Thoracic aorta (tissue), 2 donors: ENCODE data around the gene VAX1. TPM values are rescaled to one million over a fixed set of nuclear protein-coding genes. Genes with fewer than 3 reads are reported as not detected.
A peak's percentile ranks its signal among the peaks of the same experiment; 100 is the strongest.
"Not testable (repeated sequence)": the region's sequence is repeated elsewhere in the genome, so short reads cannot be mapped to it uniquely, and the experiment has no call there.

Experiments
- ATAC-seq: fragments of 150-250 bp; one replicate; pipeline ENCODE4 v1.8.0; 2017; ENCODE audit warnings: low read depth; ENCODE audit not compliant: insufficient number of reproducible peaks, low FRiP score
- DNase-seq: peaks from one replicate; pipeline ENCODE4 v3.0.0-alpha.2; 2020; ENCODE audit warnings: low spot score
- H3K27ac ChIP-seq, 2 donors: fragments of 200-600 bp; sonication (generic); 1 replicate in 1 of 2; 2 replicates in 1 of 2; pipeline ENCODE4 v1.5.1; 2016; ENCODE audit warnings: mild to moderate bottlenecking in 2 of 2, moderate library complexity in 2 of 2
- H3K27me3 ChIP-seq: fragments of 200-600 bp; sonication (generic); replicated peaks from 2 replicates; pipeline ENCODE4 v1.6.0; 2016; ENCODE audit warnings: mild to moderate bottlenecking; ENCODE audit not compliant: insufficient read depth
- H3K36me3 ChIP-seq: fragments of 200-600 bp; sonication (generic); one replicate; pipeline ENCODE4 v1.5.1; 2016
- H3K4me1 ChIP-seq, 2 donors: fragments of 200-600 bp; sonication (generic); 1 replicate in 1 of 2; 2 replicates in 1 of 2; pipeline versions ENCODE4 v1.5.1 to v1.6.0; 2016; ENCODE audit warnings: low read depth in 2 of 2, mild to moderate bottlenecking in 1 of 2; ENCODE audit not compliant: control insufficient read depth in 1 of 2
- H3K4me3 ChIP-seq: fragments of 200-600 bp; sonication (generic); 2 replicates; pipeline ENCODE4 v1.5.1; 2016; ENCODE audit warnings: mild to moderate bottlenecking
- H3K9me3 ChIP-seq: fragments of 200-600 bp; sonication (generic); 2 replicates; pipeline ENCODE4 v1.5.1; 2016
- total RNA-seq, 2 donors: library from RNA; depleted of rRNA; stranded (reverse); fragments of >200 nt; gene quantifications; one replicate each; pipeline versions ENCODE4 v1.1.0 to v1.2.3, GENCODE V29; 2016
- TF ChIP-seq, protein P1 (sequence below): fragments of 200-600 bp; sonication (generic); IDR thresholded peaks from one replicate; pipeline ENCODE4 v1.5.1; 2019; ENCODE audit warnings: antibody characterized with exemption

Gene VAX1
- total RNA-seq = not detected

DNA sequence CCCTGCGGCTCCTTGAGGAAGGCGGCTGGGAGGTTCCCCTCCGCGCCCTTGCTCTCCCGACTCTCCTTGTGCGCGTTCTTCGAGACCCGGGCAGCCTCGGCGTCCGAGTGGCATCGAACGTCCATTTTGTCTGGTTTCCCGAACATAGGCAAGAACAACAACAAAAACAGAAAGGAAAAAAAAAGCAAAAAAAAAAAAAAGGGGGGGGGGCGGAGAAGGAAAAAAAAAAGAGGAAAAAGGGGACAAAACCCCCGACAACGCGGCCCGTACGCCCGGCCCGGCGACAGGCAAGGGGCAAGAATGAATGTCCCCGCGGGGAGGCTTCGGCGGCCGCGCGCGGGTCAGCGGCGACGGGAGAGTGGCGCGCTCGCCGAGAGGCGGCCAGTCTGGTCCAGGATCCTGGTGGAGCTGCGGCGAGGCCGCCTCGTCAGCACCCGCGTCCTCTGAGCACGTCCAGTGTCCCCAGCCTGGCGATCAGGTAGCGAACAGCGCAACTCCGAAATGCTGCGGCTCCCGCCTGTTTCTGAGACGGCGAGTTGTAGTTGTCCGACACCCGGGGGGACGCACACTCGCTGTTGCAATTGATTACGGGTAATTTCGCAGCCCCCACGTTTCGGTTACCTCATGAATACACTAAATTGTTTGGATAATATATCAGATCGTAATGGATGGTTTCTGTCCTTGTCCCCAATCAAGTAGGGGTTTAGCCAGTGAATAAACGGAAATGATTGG lies at the start of gene VAX1:
VAX1 (minus strand) TSS at position 360 of the 732 bp plus-strand sequence; CDS start at position 146, 214 bp downstream.
- Histone ChIP-seq H3K36me3 (no peaks in the 10 kb centered on the region), H3K27me3 (peaks cover 15% of the 10 kb centered on the region), H3K9me3 (no peaks in the 10 kb centered on the region), H3K27ac (no peak within 1 kb of the TSS), H3K4me1 (peaks cover 16 to 35% of the 10 kb centered on the region in 2 donors), H3K4me3 (peak within 1 kb of the TSS; percentile 65)
- DNase-seq (no peak), ATAC-seq (no peak)
- TF ChIP-seq, protein P1, sequence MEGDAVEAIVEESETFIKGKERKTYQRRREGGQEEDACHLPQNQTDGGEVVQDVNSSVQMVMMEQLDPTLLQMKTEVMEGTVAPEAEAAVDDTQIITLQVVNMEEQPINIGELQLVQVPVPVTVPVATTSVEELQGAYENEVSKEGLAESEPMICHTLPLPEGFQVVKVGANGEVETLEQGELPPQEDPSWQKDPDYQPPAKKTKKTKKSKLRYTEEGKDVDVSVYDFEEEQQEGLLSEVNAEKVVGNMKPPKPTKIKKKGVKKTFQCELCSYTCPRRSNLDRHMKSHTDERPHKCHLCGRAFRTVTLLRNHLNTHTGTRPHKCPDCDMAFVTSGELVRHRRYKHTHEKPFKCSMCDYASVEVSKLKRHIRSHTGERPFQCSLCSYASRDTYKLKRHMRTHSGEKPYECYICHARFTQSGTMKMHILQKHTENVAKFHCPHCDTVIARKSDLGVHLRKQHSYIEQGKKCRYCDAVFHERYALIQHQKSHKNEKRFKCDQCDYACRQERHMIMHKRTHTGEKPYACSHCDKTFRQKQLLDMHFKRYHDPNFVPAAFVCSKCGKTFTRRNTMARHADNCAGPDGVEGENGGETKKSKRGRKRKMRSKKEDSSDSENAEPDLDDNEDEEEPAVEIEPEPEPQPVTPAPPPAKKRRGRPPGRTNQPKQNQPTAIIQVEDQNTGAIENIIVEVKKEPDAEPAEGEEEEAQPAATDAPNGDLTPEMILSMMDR = no peak

DNA sequence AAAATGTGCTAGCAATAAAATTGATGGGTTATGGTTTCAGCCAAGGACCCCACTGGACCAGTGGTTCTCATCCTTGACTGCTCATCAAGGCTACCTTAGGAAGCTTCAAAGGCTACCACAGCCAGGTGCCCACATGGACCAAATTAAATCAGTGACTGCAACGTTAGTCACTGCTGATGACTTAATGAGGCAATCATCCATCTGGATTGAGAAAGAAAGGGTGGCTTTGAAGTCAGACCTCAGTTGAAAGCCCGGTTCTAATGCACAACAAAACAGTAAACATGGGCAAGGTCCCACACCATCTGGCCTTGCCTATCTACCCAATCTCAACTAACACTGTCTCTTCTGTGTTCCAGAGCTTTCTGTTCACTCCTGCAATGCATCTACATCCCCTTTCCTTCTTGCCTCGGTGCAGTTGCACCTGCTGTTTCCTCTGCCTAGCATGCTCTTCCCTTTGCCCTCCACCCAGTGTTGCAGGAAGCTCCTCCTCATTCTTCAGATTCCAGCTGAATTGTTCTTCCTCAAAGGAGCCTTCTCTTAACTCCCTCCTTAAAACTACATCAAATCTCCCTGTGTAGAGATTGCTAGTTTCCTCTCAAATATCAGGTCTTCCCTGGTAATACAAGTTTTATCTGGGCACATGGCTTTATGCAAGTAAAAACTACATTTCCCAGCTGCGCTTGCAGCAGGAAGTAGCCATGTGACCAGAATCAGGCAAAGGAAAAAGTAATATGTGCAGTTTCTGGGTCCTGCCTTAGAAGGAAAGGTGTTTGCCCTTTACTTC lies 49.0 kb upstream of the VAX1 start:
- TF ChIP-seq, protein P1 = no peak
- no peak overlapping the region for H3K4me3 ChIP-seq
- H3K9me3 ChIP-seq = no peaks in the 10 kb centered on the region
- ATAC-seq (no peak), DNase-seq (no peak)
- no peaks in the 10 kb centered on the region for H3K36me3 ChIP-seq
- H3K27ac ChIP-seq = no peak overlapping the region
- no peaks in the 10 kb centered on the region for H3K4me1 ChIP-seq
- H3K27me3 ChIP-seq = no peaks in the 10 kb centered on the region

GRCh38 chr10:117185817-117186216 lies 47.7 kb upstream of the VAX1 start:
- H3K9me3 ChIP-seq, H3K4me1 ChIP-seq, H3K27ac ChIP-seq, H3K36me3 ChIP-seq, DNase-seq, H3K4me3 ChIP-seq, ATAC-seq, H3K27me3 ChIP-seq: not testable (repeated sequence)

DNA sequence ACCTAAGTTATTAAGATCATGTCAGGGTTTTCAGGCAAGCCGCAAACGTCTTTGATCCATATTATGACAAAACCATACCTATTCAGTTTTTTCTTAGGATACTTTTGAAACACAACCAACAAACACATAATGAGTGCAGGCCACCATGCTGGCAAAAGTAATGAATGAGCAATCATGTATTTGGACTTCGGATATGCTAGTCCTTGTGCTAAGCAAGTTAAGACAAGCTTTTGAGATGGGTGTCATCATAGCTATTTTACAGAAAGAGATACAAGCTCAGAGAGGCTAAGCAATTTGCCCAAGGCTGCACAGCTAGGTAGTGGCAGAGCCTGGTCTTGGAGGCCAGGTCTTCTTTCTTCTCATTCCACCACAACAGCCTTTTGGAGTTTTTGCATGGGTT lies 46.8 kb upstream of the VAX1 start:
- DNase-seq = no peak
- H3K4me1 ChIP-seq = no peaks in the 10 kb centered on the region
- TF ChIP-seq, protein P1 = no peak
- no peak for ATAC-seq
- H3K27me3 ChIP-seq = no peaks in the 10 kb centered on the region
- H3K9me3 ChIP-seq = no peaks in the 10 kb centered on the region
- no peaks in the 10 kb centered on the region for H3K36me3 ChIP-seq
- no peak overlapping the region for H3K4me3 ChIP-seq
- no peak overlapping the region for H3K27ac ChIP-seq

DNA sequence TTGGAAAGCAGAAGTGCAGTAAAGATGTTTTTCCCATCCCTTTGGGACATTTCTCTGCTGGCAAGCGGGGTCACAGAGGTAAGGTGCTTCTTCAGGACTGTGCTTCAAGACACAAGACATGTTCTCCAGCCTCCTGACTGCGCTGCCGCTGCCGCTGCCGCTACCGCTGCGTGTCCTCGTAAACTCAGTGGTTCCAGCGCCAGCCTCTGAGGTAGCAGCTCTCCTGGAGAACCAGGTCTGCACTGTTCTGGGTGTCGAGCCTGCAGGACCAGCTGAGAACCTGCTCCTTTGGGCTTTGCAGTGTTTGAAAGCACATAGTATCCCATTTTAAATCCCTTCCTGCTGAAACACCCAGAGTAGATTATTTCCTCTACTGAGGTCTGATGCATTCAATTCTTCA lies 46.2 kb upstream of the VAX1 start:
- Histone ChIP-seq H3K9me3 (no peaks in the 10 kb centered on the region), H3K4me1 (no peaks in the 10 kb centered on the region), H3K27me3 (no peaks in the 10 kb centered on the region), H3K36me3 (no peaks in the 10 kb centered on the region), H3K27ac (no peak overlapping the region), H3K4me3 (no peak overlapping the region)
- TF ChIP-seq, protein P1 = no peak
- no peak for ATAC-seq
- no peak for DNase-seq
